Measurements from ENCODE around the gene GALNS.

GALNS gene

GRCh38 chr16:88807626-88808453, 48.9 kb downstream of the GALNS start:
- no peak for TF ChIP-seq CTCF (IDR thresholded peaks at IDR 0.05; ENCODE audit: low read length, missing control alignments)
- H3K4me3 ChIP-seq (replicated peaks; ENCODE audit: low read depth, low read length) = no peak overlapping the region
- DNase-seq (ENCODE audit: low read depth) = no peak

GRCh38 chr16:88807142-88807625, 49.6 kb downstream of the GALNS start:
- no peak for DNase-seq (ENCODE audit: low read depth)
- TF ChIP-seq CTCF (IDR thresholded peaks at IDR 0.05; ENCODE audit: low read length, missing control alignments) = no peak
- no peak overlapping the region for H3K4me3 ChIP-seq (replicated peaks; ENCODE audit: low read depth, low read length)

- TF ChIP-seq CTCF (IDR thresholded peaks at IDR 0.05; ENCODE audit: low read length, missing control alignments) = no peak
- DNase-seq (ENCODE audit: low read depth) = no peak
- no peak overlapping the region for H3K4me3 ChIP-seq (replicated peaks; ENCODE audit: low read depth, low read length)
Observed at GRCh38 chr16:88806491-88807111, 50.1 kb downstream of the GALNS start.

GRCh38 chr16:88805887-88806393, 50.8 kb downstream of the GALNS start:
- no peak for DNase-seq (ENCODE audit: low read depth)
- TF ChIP-seq CTCF (IDR thresholded peaks at IDR 0.05; ENCODE audit: low read length, missing control alignments) = no peak
- no peak overlapping the region for H3K4me3 ChIP-seq (replicated peaks; ENCODE audit: low read depth, low read length)

GRCh38 chr16:88805340-88805715, 51.4 kb downstream of the GALNS start:
- H3K4me3 ChIP-seq (replicated peaks; ENCODE audit: low read depth, low read length) = no peak overlapping the region
- TF ChIP-seq CTCF (IDR thresholded peaks at IDR 0.05; ENCODE audit: low read length, missing control alignments) = no peak
- DNase-seq (ENCODE audit: low read depth) = no peak

- DNase-seq (ENCODE audit: low read depth) = no peak
- peak overlapping the region; percentile 67 for H3K4me3 ChIP-seq (replicated peaks; ENCODE audit: low read depth, low read length)
- TF ChIP-seq CTCF (IDR thresholded peaks at IDR 0.05; ENCODE audit: low read length, missing control alignments) = no peak
Observed at GRCh38 chr16:88804552-88805339, 52.0 kb downstream of the GALNS start.

Data from fibroblast of pulmonary artery (primary cell).